OCI-LY1 (cell line): ENCODE results near the gene SYNE2.

Experiments used
- H2AFZ ChIP-seq: fragments of 200-600 bp; sonication (generic), shearing (Covaris generic); 2 replicates; pipeline ENCODE4 v1.6.0; 2014; ENCODE audit warnings: antibody characterized with exemption, mild to moderate bottlenecking, low read length
- H3F3A ChIP-seq: fragments of 200-600 bp; sonication (generic), shearing (Covaris generic); 2 replicates; pipeline ENCODE4 v1.6.0; 2014; ENCODE audit warnings: mild to moderate bottlenecking, antibody characterized with exemption, low read length, moderate library complexity; ENCODE audit not compliant: insufficient read depth
- H3K27ac ChIP-seq: fragments of 200-600 bp; sonication (generic); 2 replicates; pipeline ENCODE4 v1.5.1; 2014; ENCODE audit warnings: low read length, mixed run types, mild to moderate bottlenecking, low read depth; ENCODE audit not compliant: poor library complexity, severe bottlenecking
- H3K27me3 ChIP-seq: fragments of 200-600 bp; sonication (generic); 2 replicates; pipeline ENCODE4 v1.6.0; 2014; ENCODE audit warnings: antibody characterized with exemption, mild to moderate bottlenecking, low read length, moderate library complexity; ENCODE audit not compliant: insufficient read depth
- H3K36me3 ChIP-seq: fragments of 200-600 bp; sonication (generic); 2 replicates; pipeline ENCODE4 v1.6.1; 2014; ENCODE audit warnings: mild to moderate bottlenecking, antibody characterized with exemption, low read length, moderate library complexity, mixed read lengths; ENCODE audit not compliant: insufficient read depth
- H3K4me1 ChIP-seq: fragments of 200-600 bp; sonication (generic); 2 replicates; pipeline ENCODE4 v1.5.1; 2014; ENCODE audit warnings: mild to moderate bottlenecking, low read length, moderate library complexity; ENCODE audit not compliant: insufficient read depth, severe bottlenecking
- H3K4me2 ChIP-seq: fragments of 200-600 bp; sonication (generic), shearing (Covaris generic); 2 replicates; pipeline ENCODE4 v1.6.1; 2014; ENCODE audit warnings: low read length
- H3K4me3 ChIP-seq: fragments of 200-600 bp; sonication (generic); 2 replicates; pipeline ENCODE4 v1.5.1; 2014; ENCODE audit warnings: low read length, low read depth, mild to moderate bottlenecking, mixed read lengths; ENCODE audit not compliant: poor library complexity, severe bottlenecking
- H3K79me2 ChIP-seq: fragments of 200-600 bp; shearing (Covaris generic); 2 replicates; pipeline ENCODE4 v1.6.1; 2016; ENCODE audit warnings: mixed run types, low read length, mixed read lengths; ENCODE audit not compliant: insufficient read depth
- H3K9ac ChIP-seq: fragments of 200-600 bp; sonication (generic), shearing (Covaris generic); 2 replicates; pipeline ENCODE4 v1.6.1; 2014; ENCODE audit warnings: mild to moderate bottlenecking, low read length, mixed read lengths
- H3K9me2 ChIP-seq: fragments of 200-600 bp; sonication (generic), shearing (Covaris generic); 2 replicates; pipeline ENCODE4 v1.6.1; 2014; ENCODE audit warnings: low read depth, mild to moderate bottlenecking, low read length, mixed read lengths
- H3K9me3 ChIP-seq: fragments of 200-600 bp; shearing (Covaris generic); 2 replicates; pipeline ENCODE4 v1.6.1; 2014; ENCODE audit warnings: low read length, mixed read lengths
- H4K20me1 ChIP-seq: fragments of 200-600 bp; sonication (generic), shearing (Covaris generic); 2 replicates; pipeline ENCODE4 v1.6.0; 2016; ENCODE audit warnings: mild to moderate bottlenecking, low read length; ENCODE audit not compliant: insufficient read depth
- EZH2 ChIP-seq: fragments of 200-600 bp; sonication (generic), shearing (Covaris generic); IDR thresholded peaks from 2 replicates; pipeline ENCODE4 v1.8.0; 2017; ENCODE audit warnings: borderline replicate concordance, mixed run types, mild to moderate bottlenecking, antibody characterized with exemption, low read length, moderate library complexity, mixed read lengths
- TF ChIP-seq, protein P1 (sequence below): fragments of 200-600 bp; sonication (generic), shearing (Covaris generic); IDR thresholded peaks from 2 replicates; pipeline ENCODE4 v1.5.1; 2017; ENCODE audit warnings: mild to moderate bottlenecking, antibody characterized with exemption, low read length, moderate library complexity, mixed read lengths

The SYNE2 gene

DNA sequence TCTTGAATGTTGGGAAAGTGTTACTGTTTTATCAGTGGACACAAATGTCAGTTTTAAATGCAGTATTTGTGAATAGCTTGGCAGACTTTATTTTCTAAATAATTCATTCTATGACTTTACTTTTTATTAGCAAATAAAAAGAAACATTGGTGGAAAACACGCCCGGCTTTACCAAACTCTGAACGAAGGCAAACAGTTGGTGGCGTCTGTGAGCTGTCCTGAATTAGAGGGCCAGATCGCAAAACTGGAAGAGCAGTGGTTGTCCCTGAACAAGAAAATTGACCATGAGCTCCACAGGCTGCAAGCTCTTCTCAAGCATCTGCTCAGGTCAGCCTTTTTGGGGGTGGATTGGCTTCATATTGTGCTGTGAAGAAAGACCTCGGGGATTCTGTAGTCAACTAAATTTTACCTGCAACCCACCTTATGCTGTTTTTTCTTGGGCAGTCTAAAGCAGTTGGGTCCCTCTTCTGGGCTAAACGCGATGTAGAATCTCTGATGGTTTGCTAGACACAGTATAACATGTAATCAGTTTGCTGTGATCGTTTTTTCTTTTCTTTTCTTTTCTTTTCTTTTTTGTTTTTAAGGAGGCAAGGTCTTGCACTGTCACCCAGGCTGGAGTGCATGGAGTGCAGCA is 285.0 kb downstream of the SYNE2 start:
- no peak overlapping the region for H3K27ac ChIP-seq
- H3K4me2 ChIP-seq, result no peak overlapping the region
- no peak overlapping the region for H3K4me3 ChIP-seq
- H3K79me2 ChIP-seq, result no peaks in the 10 kb centered on the region
- H3K9me2 ChIP-seq, result no peaks in the 10 kb centered on the region
- no peaks in the 10 kb centered on the region for H3K27me3 ChIP-seq
- no peak overlapping the region for H3K9ac ChIP-seq
- no peaks in the 10 kb centered on the region for H3K4me1 ChIP-seq
- no peak overlapping the region for H2AFZ ChIP-seq
- no peaks in the 10 kb centered on the region for H3K9me3 ChIP-seq
- no peaks in the 10 kb centered on the region for H3F3A ChIP-seq
- TF ChIP-seq, protein P1, sequence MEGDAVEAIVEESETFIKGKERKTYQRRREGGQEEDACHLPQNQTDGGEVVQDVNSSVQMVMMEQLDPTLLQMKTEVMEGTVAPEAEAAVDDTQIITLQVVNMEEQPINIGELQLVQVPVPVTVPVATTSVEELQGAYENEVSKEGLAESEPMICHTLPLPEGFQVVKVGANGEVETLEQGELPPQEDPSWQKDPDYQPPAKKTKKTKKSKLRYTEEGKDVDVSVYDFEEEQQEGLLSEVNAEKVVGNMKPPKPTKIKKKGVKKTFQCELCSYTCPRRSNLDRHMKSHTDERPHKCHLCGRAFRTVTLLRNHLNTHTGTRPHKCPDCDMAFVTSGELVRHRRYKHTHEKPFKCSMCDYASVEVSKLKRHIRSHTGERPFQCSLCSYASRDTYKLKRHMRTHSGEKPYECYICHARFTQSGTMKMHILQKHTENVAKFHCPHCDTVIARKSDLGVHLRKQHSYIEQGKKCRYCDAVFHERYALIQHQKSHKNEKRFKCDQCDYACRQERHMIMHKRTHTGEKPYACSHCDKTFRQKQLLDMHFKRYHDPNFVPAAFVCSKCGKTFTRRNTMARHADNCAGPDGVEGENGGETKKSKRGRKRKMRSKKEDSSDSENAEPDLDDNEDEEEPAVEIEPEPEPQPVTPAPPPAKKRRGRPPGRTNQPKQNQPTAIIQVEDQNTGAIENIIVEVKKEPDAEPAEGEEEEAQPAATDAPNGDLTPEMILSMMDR, result peak; percentile 68
- no peak for TF ChIP-seq EZH2
- no peaks in the 10 kb centered on the region for H4K20me1 ChIP-seq
- H3K36me3 ChIP-seq, result peaks cover 71% of the 10 kb centered on the region

GRCh38 chr14:64147126-64147790 is 294.5 kb downstream of the SYNE2 start:
- Histone ChIP-seq H4K20me1 (no peaks in the 10 kb centered on the region), H2AFZ (no peak overlapping the region), H3K4me3 (no peak overlapping the region), H3K9me2 (no peaks in the 10 kb centered on the region), H3K9ac (no peak overlapping the region), H3K9me3 (no peaks in the 10 kb centered on the region), H3K4me1 (no peaks in the 10 kb centered on the region), H3K36me3 (peaks cover 64% of the 10 kb centered on the region), H3K79me2 (no peaks in the 10 kb centered on the region), H3F3A (no peaks in the 10 kb centered on the region), H3K27ac (no peak overlapping the region), H3K4me2 (no peak overlapping the region), H3K27me3 (no peaks in the 10 kb centered on the region)
- no peak for TF ChIP-seq EZH2
- TF ChIP-seq, protein P1, result no peak

DNA sequence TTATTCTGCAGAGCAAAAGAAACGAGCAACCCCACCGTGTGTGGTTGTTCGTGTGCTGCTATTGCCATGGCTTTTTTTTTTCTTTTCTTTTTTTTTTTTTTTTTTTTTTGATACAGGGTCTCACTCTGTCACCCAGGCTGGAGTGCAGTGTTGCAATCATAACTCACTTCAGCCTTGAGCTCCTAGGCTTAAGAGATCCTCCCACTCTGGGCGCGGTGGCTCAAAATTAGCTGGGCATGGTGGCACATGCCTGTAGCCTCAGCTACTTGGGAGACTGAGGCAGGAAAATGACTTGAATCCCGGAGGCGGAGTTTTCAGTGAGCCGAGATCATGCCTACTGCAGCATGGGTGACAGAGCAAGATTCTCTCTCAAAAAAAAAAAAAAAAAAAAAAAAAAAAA is 297.1 kb downstream of the SYNE2 start:
- H3K4me3 ChIP-seq, result no peak overlapping the region
- no peaks in the 10 kb centered on the region for H3K9me3 ChIP-seq
- no peak overlapping the region for H3K27ac ChIP-seq
- H3K4me1 ChIP-seq, result no peaks in the 10 kb centered on the region
- TF ChIP-seq, protein P1, result no peak
- TF ChIP-seq EZH2, result no peak
- no peaks in the 10 kb centered on the region for H3K27me3 ChIP-seq
- H3K79me2 ChIP-seq, result no peaks in the 10 kb centered on the region
- no peaks in the 10 kb centered on the region for H4K20me1 ChIP-seq
- H3K9ac ChIP-seq, result no peak overlapping the region
- no peaks in the 10 kb centered on the region for H3F3A ChIP-seq
- no peaks in the 10 kb centered on the region for H3K9me2 ChIP-seq
- no peak overlapping the region for H2AFZ ChIP-seq
- no peak overlapping the region for H3K4me2 ChIP-seq
- H3K36me3 ChIP-seq, result peaks cover 66% of the 10 kb centered on the region
